HG03108 (cell line): ENCODE results near the gene APOL1.
"Not testable (repeated sequence)": the region's sequence is repeated elsewhere in the genome, so short reads cannot be mapped to it uniquely, and the experiment has no call there.

ENCODE experiments used
- ATAC-seq: cut with Tn5 transposase; IDR thresholded peaks from one replicate; pipeline ENCODE4 v1.9.1; 2021; ENCODE audit warnings: moderate library complexity; ENCODE audit not compliant: unreplicated experiment

The APOL1 gene

GRCh38 chr22:36263886-36264664, 11.1 kb downstream of the APOL1 start:
- ATAC-seq = not testable (repeated sequence)

GRCh38 chr22:36267058-36267457, 14.1 kb downstream of the APOL1 start:
- ATAC-seq = no peak

- no peak for ATAC-seq
Measured at GRCh38 chr22:36267896-36268485, 15.1 kb downstream of the APOL1 start.

- ATAC-seq = not testable (repeated sequence)
Measured at GRCh38 chr22:36271231-36271630, 18.3 kb downstream of the APOL1 start.

GRCh38 chr22:36271951-36272350, 19.0 kb downstream of the APOL1 start:
- not testable (repeated sequence) for ATAC-seq

GRCh38 chr22:36274531-36274930, 21.6 kb downstream of the APOL1 start:
- no peak for ATAC-seq

- no peak for ATAC-seq
Measured at GRCh38 chr22:36277482-36278291, 24.8 kb downstream of the APOL1 start.

- no peak for ATAC-seq
Measured at GRCh38 chr22:36279219-36279666, 26.3 kb downstream of the APOL1 start.

GRCh38 chr22:36280379-36280778, 27.4 kb downstream of the APOL1 start:
- ATAC-seq = no peak

GRCh38 chr22:36281781-36282327, 28.9 kb downstream of the APOL1 start:
- no peak for ATAC-seq

- no peak for ATAC-seq
Measured at GRCh38 chr22:36282328-36282831, 29.4 kb downstream of the APOL1 start.

GRCh38 chr22:36284171-36284571, 31.2 kb downstream of the APOL1 start:
- ATAC-seq = no peak

GRCh38 chr22:36285017-36285416, 32.1 kb downstream of the APOL1 start:
- no peak for ATAC-seq

- ATAC-seq = no peak
Measured at GRCh38 chr22:36285545-36285944, 32.6 kb downstream of the APOL1 start.

- ATAC-seq = no peak
Measured at GRCh38 chr22:36286096-36286957, 33.4 kb downstream of the APOL1 start.

GRCh38 chr22:36287881-36288515, 35.1 kb downstream of the APOL1 start:
- ATAC-seq = no peak

- no peak for ATAC-seq
Measured at GRCh38 chr22:36288571-36289405, 35.9 kb downstream of the APOL1 start.

- ATAC-seq = no peak
Measured at GRCh38 chr22:36289406-36289870, 36.5 kb downstream of the APOL1 start.

GRCh38 chr22:36289948-36290371, 37.0 kb downstream of the APOL1 start:
- ATAC-seq = not testable (repeated sequence)
